Measurements from ENCODE around the gene ISG20. TPM values are rescaled to one million over a fixed set of nuclear protein-coding genes. Genes with fewer than 3 reads are reported as not detected.

ISG20 gene
- total RNA-seq, 2 experiments from 2014 or later = 24.9 to 28.9 TPM

GRCh38 chr15:88617031-88617722 is 21.6 kb upstream of the ISG20 start:
- ChIA-PET POLR2A (no interaction called here), CTCF (no interaction called here)

DNA sequence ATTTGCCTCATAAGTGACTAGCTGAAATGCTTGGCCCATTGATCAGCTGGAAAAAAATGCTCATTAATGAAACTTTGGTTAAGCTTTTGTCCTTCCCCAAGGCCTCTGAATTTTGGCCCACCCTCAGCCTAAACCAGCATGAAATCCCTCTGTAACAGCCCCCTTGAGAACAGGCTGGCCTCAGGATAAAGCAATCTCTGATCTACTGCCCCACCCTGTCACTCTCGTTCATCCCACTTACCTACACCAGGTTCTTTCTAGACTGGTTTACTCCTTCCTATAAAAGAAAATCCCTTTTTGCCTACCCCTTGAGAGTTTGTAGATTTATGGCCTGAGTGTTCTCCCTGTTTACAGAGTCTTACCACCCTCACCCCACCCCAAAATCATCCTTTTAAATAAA is 21.0 kb upstream of the ISG20 start:
- POLR2A ChIA-PET = no interaction called here
- CTCF ChIA-PET = no interaction called here

GRCh38 chr15:88618686-88619085 is 20.1 kb upstream of the ISG20 start:
- CTCF ChIA-PET = no interaction called here
- POLR2A ChIA-PET = no interaction called here

- POLR2A ChIA-PET = no interaction called here
- CTCF ChIA-PET = no interaction called here
Measured at GRCh38 chr15:88619796-88620195, 19.0 kb upstream of the ISG20 start.

DNA sequence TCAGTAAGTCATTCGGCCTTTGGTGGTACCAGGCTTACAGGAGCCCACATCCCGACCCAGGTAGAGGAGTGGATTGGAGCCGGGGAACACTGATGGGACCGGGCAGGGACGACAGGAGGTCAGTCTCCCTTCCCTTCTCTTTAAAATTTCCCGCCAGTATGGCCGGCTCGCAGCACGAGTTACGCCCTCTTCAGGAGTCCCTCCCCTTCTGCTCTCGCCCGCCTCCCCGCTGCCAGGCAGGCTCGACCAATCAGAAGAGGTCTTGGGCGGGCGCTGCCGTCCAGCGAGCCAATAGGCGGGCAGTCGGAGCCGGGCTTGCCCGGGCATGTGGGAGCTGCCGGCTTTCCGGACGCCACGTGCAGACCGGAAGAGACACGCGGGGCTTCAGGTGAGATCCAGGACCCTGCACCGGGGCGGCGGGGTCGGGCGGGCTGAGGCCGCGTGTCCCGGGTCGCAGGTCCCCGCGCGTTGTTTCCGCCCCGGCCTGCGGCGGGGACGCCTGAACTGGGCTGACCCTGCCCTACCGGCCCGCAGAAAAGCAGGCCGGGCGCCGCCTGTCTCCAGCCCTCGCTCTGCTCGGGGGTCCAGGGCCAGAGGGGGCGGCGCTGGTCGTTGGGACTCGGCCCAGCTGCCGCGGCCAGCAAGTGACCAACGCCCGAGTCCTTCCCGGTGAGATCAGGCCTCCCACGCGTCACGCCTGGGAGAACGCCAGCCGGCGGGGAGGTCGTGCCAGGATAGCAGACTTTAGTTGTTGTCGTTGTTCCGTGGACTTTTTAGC is 17.6 kb upstream of the ISG20 start, which contains the start of gene AEN:
Gene AEN (plus strand): TSS at position 346 of the 778 bp plus-strand sequence. CDS start 4,870 bp downstream, outside the sequence.
- CTCF ChIA-PET = interaction anchor here (1.4 kb wide), 1 partner anchor 15 kb away, joined by 4 read pairs; no protein-coding TSS in a partner anchor
- POLR2A ChIA-PET = interaction anchor here (2.1 kb wide), 1 partner anchor 17 kb away, joined by 18 read pairs; the partner anchor contains the start of gene ISG20

GRCh38 chr15:88621789-88622604 is 16.8 kb upstream of the ISG20 start:
- CTCF ChIA-PET = interaction anchor here (1.4 kb wide), 1 partner anchor 14 kb away, joined by 4 read pairs; no protein-coding TSS in a partner anchor
- POLR2A ChIA-PET = interaction anchor here (1.0 to 2.1 kb wide), 2 partner anchors 13 to 17 kb away, joined by 4 to 18 read pairs; partner anchors contain the start of gene ISG20

GRCh38 chr15:88622605-88622975 is 16.2 kb upstream of the ISG20 start:
- POLR2A ChIA-PET = interaction anchor here (1.0 to 2.1 kb wide), 2 partner anchors 13 to 16 kb away, joined by 4 to 18 read pairs; partner anchors contain the start of gene ISG20

GRCh38 chr15:88623061-88623460 is 15.8 kb upstream of the ISG20 start:
- ChIA-PET CTCF (interaction anchor here (0.6 to 2.1 kb wide), 4 partner anchors 10 to 273 kb away, joined by 3 to 11 read pairs (median 7); no protein-coding TSS in a partner anchor), POLR2A (no interaction called here)

More at GRCh38 chr15:88622605-88622975, 16.2 kb upstream of the ISG20 start:
- CTCF ChIA-PET = interaction anchor here (1.4 kb wide), 1 partner anchor 13 kb away, joined by 4 read pairs; no protein-coding TSS in a partner anchor

GRCh38 chr15:88623632-88624031 is 15.2 kb upstream of the ISG20 start:
- ChIA-PET POLR2A (no interaction called here), CTCF (interaction anchor here (0.6 to 2.1 kb wide), 9 partner anchors 10 to 272 kb away, joined by 3 to 12 read pairs (median 7); partner anchors contain the start of gene ISG20)

- CTCF ChIA-PET = interaction anchor here (0.6 to 2.1 kb wide), 16 partner anchors 9 to 570 kb away, joined by 3 to 12 read pairs (median 4); partner anchors contain the start of gene ISG20
- POLR2A ChIA-PET = interaction anchor here (0.6 to 1.0 kb wide), 2 partner anchors 11 to 168 kb away, joined by 3 read pairs; no protein-coding TSS in a partner anchor
Measured at GRCh38 chr15:88624156-88624970, 14.5 kb upstream of the ISG20 start.

GRCh38 chr15:88624971-88625490 is 13.8 kb upstream of the ISG20 start:
- CTCF ChIA-PET = interaction anchor here (0.6 to 2.1 kb wide), 16 partner anchors 8 to 570 kb away, joined by 3 to 12 read pairs (median 4); partner anchors contain the start of gene ISG20
- POLR2A ChIA-PET = interaction anchor here (1.0 kb wide), 1 partner anchor 10 kb away, joined by 3 read pairs; no protein-coding TSS in a partner anchor

GRCh38 chr15:88625943-88626741 is 12.7 kb upstream of the ISG20 start:
- POLR2A ChIA-PET = interaction anchor here (0.6 kb wide), 1 partner anchor 16 kb away, joined by 5 read pairs; no protein-coding TSS in a partner anchor
- CTCF ChIA-PET = interaction anchor here (0.6 to 1.3 kb wide), 2 partner anchors 12 to 101 kb away, joined by 3 read pairs; no protein-coding TSS in a partner anchor

DNA sequence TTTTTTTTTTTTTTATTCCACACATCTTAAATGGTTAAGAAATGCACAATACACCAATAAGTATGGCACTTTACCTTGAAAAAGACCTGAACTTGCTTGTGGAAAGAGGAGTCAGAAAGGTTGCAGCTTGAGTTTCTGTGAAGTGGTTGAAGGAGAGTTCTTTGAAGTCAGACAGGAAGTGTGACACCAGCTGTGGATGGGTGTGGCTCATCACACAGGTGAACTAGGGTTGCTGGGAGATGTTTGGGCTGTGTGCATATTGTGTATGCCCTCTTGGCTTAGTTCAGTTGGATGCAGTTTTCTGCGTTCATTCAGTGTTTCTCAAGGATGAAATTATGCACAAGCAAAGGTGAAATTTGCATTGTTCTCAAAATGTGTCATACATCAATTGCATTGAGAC is 11.4 kb upstream of the ISG20 start:
- CTCF ChIA-PET = interaction anchor here (1.3 kb wide), 1 partner anchor 10 kb away, joined by 3 read pairs; no protein-coding TSS in a partner anchor
- POLR2A ChIA-PET = no interaction called here

DNA sequence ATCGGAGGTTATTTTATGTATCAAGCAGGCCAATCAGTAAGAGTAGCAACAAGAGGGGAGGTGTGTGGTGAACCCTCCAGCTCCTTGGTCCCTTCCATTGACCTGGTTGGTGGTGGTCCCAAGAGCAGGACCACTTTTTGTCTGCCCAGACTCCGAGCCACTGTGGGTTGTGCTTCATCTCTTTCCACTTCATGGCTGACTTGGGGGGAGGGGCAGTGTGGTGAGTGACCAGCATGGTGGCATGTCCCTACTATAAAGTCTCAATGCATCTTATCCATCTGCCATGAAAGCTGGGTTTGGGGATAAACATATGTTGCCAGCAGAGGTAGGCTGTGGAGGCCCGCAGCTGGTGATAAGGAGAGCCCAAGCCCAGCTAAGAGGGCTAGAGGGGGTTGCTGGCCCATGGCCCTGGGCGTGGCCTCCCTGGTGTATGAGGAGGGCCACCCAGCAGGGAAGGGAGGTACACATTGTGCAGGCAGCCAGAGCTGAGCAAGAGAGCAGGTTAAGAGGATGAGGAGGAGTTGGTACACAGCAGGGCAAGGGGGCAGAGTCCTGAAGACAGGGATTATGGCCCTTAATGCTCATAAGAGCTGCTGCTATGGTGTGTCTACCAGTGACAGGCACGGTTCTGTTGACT is 10.7 kb upstream of the ISG20 start:
- CTCF ChIA-PET = interaction anchor here (1.8 kb wide), 1 partner anchor 11 kb away, joined by 4 read pairs; the partner anchor contains the start of gene ISG20
- POLR2A ChIA-PET = no interaction called here

- ChIA-PET POLR2A (no interaction called here), CTCF (interaction anchor here (0.6 to 1.8 kb wide), 2 partner anchors 10 to 267 kb away, joined by 4 read pairs; partner anchors contain the start of gene ISG20)
Measured at GRCh38 chr15:88629071-88629470, 9.7 kb upstream of the ISG20 start.

GRCh38 chr15:88630141-88630721 is 8.6 kb upstream of the ISG20 start:
- ChIA-PET CTCF (no interaction called here), POLR2A (no interaction called here)

Data from activated CD8-positive, alpha-beta memory T cell treated with anti-CD3 and anti-CD28 coated beads for 36 hours (primary cell).